RWPE2 (cell line): ENCODE measurements around the gene CAPN10.
A peak's percentile ranks its signal among the peaks of the same experiment; 100 is the strongest.

Source experiments
- ATAC-seq: fragments of 200-7000 bp; cut with Tn5 transposase; 3 replicates; pipeline ENCODE4 v1.9.1; 2021; ENCODE audit warnings: low read depth
- DNase-seq: peaks from one replicate; pipeline ENCODE4 v3.0.0-alpha.2; 2020; ENCODE audit warnings: low spot score
- H3K27ac ChIP-seq: fragments of 450-650 bp; 2 replicates; pipeline ENCODE4 v1.5.1; 2017; ENCODE audit warnings: mild to moderate bottlenecking; ENCODE audit not compliant: poor library complexity, severe bottlenecking
- H3K27me3 ChIP-seq: fragments of 250-450 bp; sonication (Bioruptor Pico); 2 replicates; pipeline ENCODE4 v1.5.1; 2021; ENCODE audit warnings: mild to moderate bottlenecking, moderate library complexity; ENCODE audit not compliant: insufficient read depth, poor library complexity, severe bottlenecking
- H3K36me3 ChIP-seq: fragments of 250-450 bp; sonication (Bioruptor Pico); 2 replicates; pipeline ENCODE4 v1.5.1; 2020; ENCODE audit warnings: low read depth, mild to moderate bottlenecking, moderate library complexity
- H3K4me1 ChIP-seq: fragments of 250-450 bp; sonication (Bioruptor Pico); 2 replicates; pipeline ENCODE4 v1.5.1; 2021; ENCODE audit warnings: mild to moderate bottlenecking, moderate library complexity; ENCODE audit not compliant: insufficient read depth, poor library complexity, severe bottlenecking
- H3K4me3 ChIP-seq: fragments of 250-450 bp; sonication (Bioruptor Pico); 2 replicates; pipeline ENCODE4 v1.5.1; 2021; ENCODE audit warnings: mild to moderate bottlenecking, moderate library complexity; ENCODE audit not compliant: severe bottlenecking
- H3K9me3 ChIP-seq: fragments of 250-450 bp; sonication (Bioruptor Pico); 2 replicates; pipeline ENCODE4 v1.5.1; 2021; ENCODE audit warnings: mild to moderate bottlenecking, moderate library complexity; ENCODE audit not compliant: severe bottlenecking
- CTCF ChIP-seq: fragments of 450-650 bp; IDR thresholded peaks from one replicate; pipeline ENCODE4 v1.5.1; 2017; ENCODE audit warnings: mild to moderate bottlenecking, moderate library complexity; ENCODE audit not compliant: poor library complexity, severe bottlenecking

The CAPN10 gene

GRCh38 chr2:240604939-240605716, 18.6 kb downstream of the CAPN10 start:
- DNase-seq, result peak; percentile 46
- Histone ChIP-seq H3K27ac (no peak overlapping the region), H3K4me1 (no peaks in the 10 kb centered on the region), H3K36me3 (no peaks in the 10 kb centered on the region), H3K9me3 (no peaks in the 10 kb centered on the region), H3K4me3 (no peak overlapping the region), H3K27me3 (no peaks in the 10 kb centered on the region)
- no peak for TF ChIP-seq CTCF
- ATAC-seq, result no peak

GRCh38 chr2:240605867-240606743, 19.6 kb downstream of the CAPN10 start:
- ATAC-seq (no peak), DNase-seq (no peak)
- H3K27ac ChIP-seq, result no peak overlapping the region
- H3K27me3 ChIP-seq, result no peaks in the 10 kb centered on the region
- no peak for TF ChIP-seq CTCF
- no peaks in the 10 kb centered on the region for H3K9me3 ChIP-seq
- H3K36me3 ChIP-seq, result no peaks in the 10 kb centered on the region
- no peak overlapping the region for H3K4me3 ChIP-seq
- no peaks in the 10 kb centered on the region for H3K4me1 ChIP-seq

GRCh38 chr2:240611601-240612210, 25.2 kb downstream of the CAPN10 start:
- TF ChIP-seq CTCF, result no peak
- Histone ChIP-seq H3K9me3 (no peaks in the 10 kb centered on the region), H3K27me3 (no peaks in the 10 kb centered on the region), H3K27ac (no peak overlapping the region), H3K36me3 (no peaks in the 10 kb centered on the region), H3K4me3 (no peak overlapping the region), H3K4me1 (no peaks in the 10 kb centered on the region)
- DNase-seq (no peak), ATAC-seq (no peak)

- Histone ChIP-seq H3K4me3 (no peak overlapping the region), H3K27me3 (no peaks in the 10 kb centered on the region), H3K36me3 (no peaks in the 10 kb centered on the region), H3K4me1 (no peaks in the 10 kb centered on the region), H3K27ac (no peak overlapping the region), H3K9me3 (no peaks in the 10 kb centered on the region)
- DNase-seq, result no peak
- ATAC-seq, result no peak
- no peak for TF ChIP-seq CTCF
Measured at GRCh38 chr2:240613781-240614180, 27.2 kb downstream of the CAPN10 start.
